HG02938 (cell line): ENCODE measurements around the gene CDKN2B-AS1.

Experiments used
- ATAC-seq: cut with Tn5 transposase; IDR thresholded peaks from one replicate; pipeline ENCODE4 v1.9.1; 2021; ENCODE audit warnings: mild to moderate bottlenecking, moderate library complexity; ENCODE audit not compliant: unreplicated experiment

Gene CDKN2B-AS1

GRCh38 chr9:21982391-21982790 is 12.2 kb upstream of the CDKN2B-AS1 start:
- ATAC-seq: no peak

- ATAC-seq: no peak
Observed at GRCh38 chr9:21982861-21983560, 11.6 kb upstream of the CDKN2B-AS1 start.

GRCh38 chr9:21983561-21983935 is 11.0 kb upstream of the CDKN2B-AS1 start:
- no peak for ATAC-seq

GRCh38 chr9:21984101-21984500 is 10.5 kb upstream of the CDKN2B-AS1 start:
- no peak for ATAC-seq

GRCh38 chr9:21985964-21986667 is 8.5 kb upstream of the CDKN2B-AS1 start:
- ATAC-seq: peak; percentile 80

- ATAC-seq: no peak
Observed at GRCh38 chr9:21988056-21988990, 6.3 kb upstream of the CDKN2B-AS1 start.

GRCh38 chr9:21989440-21990189 is 5.0 kb upstream of the CDKN2B-AS1 start:
- no peak for ATAC-seq

- ATAC-seq: no peak
Observed at GRCh38 chr9:21991072-21991959, 3.3 kb upstream of the CDKN2B-AS1 start.

- ATAC-seq: no peak
Observed at GRCh38 chr9:21993007-21993406, 1.6 kb upstream of the CDKN2B-AS1 start.

GRCh38 chr9:21993893-21994555 is 567 bp upstream of the CDKN2B-AS1 start, which contains the start of gene CDKN2A:
Gene CDKN2A, minus strand, starts transcription at chr9:21994392.
- ATAC-seq: peak; percentile 25

- peak; percentile 77 for ATAC-seq
Observed at GRCh38 chr9:21995006-21995665, 545 bp downstream of the CDKN2B-AS1 start.

GRCh38 chr9:21995666-21996398 is 1.2 kb downstream of the CDKN2B-AS1 start:
- ATAC-seq: no peak

- ATAC-seq: no peak
Observed at GRCh38 chr9:21996438-21996837, 1.8 kb downstream of the CDKN2B-AS1 start.

- ATAC-seq: no peak
Observed at GRCh38 chr9:21996858-21997257, 2.3 kb downstream of the CDKN2B-AS1 start.

- ATAC-seq: no peak
Observed at GRCh38 chr9:21997480-21997879, 2.9 kb downstream of the CDKN2B-AS1 start.

GRCh38 chr9:21998026-21998425 is 3.4 kb downstream of the CDKN2B-AS1 start:
- ATAC-seq: no peak

- ATAC-seq: no peak
Observed at GRCh38 chr9:22002038-22002437, 7.4 kb downstream of the CDKN2B-AS1 start.
